Activated CD4-positive, CD25-positive, alpha-beta regulatory T cell treated with anti-CD3 and anti-CD28 coated beads, Interleukin-2, amount 50 U/mL, for 16 hours (primary cell): ENCODE results near the gene TPP2.

ENCODE experiments used
- DNase-seq: peaks from one replicate; pipeline ENCODE4 v3.0.0-alpha.2; 2020; ENCODE audit warnings: low read depth, low spot score

The TPP2 gene

GRCh38 chr13:102596147-102597028 is at the start of gene TPP2:
Gene TPP2 (plus strand): TSS chr13:102596986. CDS start chr13:102597039, 53 bp downstream.
- peak; percentile 92 for DNase-seq

- DNase-seq = no peak
Measured at GRCh38 chr13:102548811-102549210, 48.0 kb upstream of the TPP2 start.

- DNase-seq = no peak
Measured at GRCh38 chr13:102550507-102550906, 46.3 kb upstream of the TPP2 start.

GRCh38 chr13:102555914-102556553 is 40.8 kb upstream of the TPP2 start:
- DNase-seq = no peak

GRCh38 chr13:102556806-102557205 is 40.0 kb upstream of the TPP2 start:
- no peak for DNase-seq

- DNase-seq = no peak
Measured at GRCh38 chr13:102558029-102558428, 38.8 kb upstream of the TPP2 start.

- no peak for DNase-seq
Measured at GRCh38 chr13:102561933-102562332, 34.9 kb upstream of the TPP2 start.

- DNase-seq = no peak
Measured at GRCh38 chr13:102563267-102563666, 33.5 kb upstream of the TPP2 start.

- no peak for DNase-seq
Measured at GRCh38 chr13:102564564-102564963, 32.2 kb upstream of the TPP2 start.

- no peak for DNase-seq
Measured at GRCh38 chr13:102566513-102566912, 30.3 kb upstream of the TPP2 start.

- DNase-seq = no peak
Measured at GRCh38 chr13:102567857-102568256, 28.9 kb upstream of the TPP2 start.

- DNase-seq = no peak
Measured at GRCh38 chr13:102569488-102569887, 27.3 kb upstream of the TPP2 start.

GRCh38 chr13:102571075-102571474 is 25.7 kb upstream of the TPP2 start:
- no peak for DNase-seq

GRCh38 chr13:102572323-102572722 is 24.5 kb upstream of the TPP2 start:
- no peak for DNase-seq

- peak; percentile 25 for DNase-seq
Measured at GRCh38 chr13:102580552-102581169, 16.1 kb upstream of the TPP2 start.

GRCh38 chr13:102582256-102582655 is 14.5 kb upstream of the TPP2 start:
- no peak for DNase-seq

GRCh38 chr13:102584434-102584833 is 12.4 kb upstream of the TPP2 start:
- no peak for DNase-seq

- no peak for DNase-seq
Measured at GRCh38 chr13:102586615-102587014, 10.2 kb upstream of the TPP2 start.

- no peak for DNase-seq
Measured at GRCh38 chr13:102587916-102588315, 8.9 kb upstream of the TPP2 start.

GRCh38 chr13:102589301-102589822 is 7.4 kb upstream of the TPP2 start:
- no peak for DNase-seq

- DNase-seq = peak; percentile 66
Measured at GRCh38 chr13:102591988-102592781, 4.6 kb upstream of the TPP2 start.
